ENCODE data around the gene LYZL6. TPM values are rescaled to one million over a fixed set of nuclear protein-coding genes. Genes with fewer than 3 reads are reported as not detected.

LYZL6 gene
- total and polyA plus RNA-seq, 2 of the 8 experiments (the other 6 are each of a cell fraction or from before 2014, with no cell fraction given) = not detected

DNA sequence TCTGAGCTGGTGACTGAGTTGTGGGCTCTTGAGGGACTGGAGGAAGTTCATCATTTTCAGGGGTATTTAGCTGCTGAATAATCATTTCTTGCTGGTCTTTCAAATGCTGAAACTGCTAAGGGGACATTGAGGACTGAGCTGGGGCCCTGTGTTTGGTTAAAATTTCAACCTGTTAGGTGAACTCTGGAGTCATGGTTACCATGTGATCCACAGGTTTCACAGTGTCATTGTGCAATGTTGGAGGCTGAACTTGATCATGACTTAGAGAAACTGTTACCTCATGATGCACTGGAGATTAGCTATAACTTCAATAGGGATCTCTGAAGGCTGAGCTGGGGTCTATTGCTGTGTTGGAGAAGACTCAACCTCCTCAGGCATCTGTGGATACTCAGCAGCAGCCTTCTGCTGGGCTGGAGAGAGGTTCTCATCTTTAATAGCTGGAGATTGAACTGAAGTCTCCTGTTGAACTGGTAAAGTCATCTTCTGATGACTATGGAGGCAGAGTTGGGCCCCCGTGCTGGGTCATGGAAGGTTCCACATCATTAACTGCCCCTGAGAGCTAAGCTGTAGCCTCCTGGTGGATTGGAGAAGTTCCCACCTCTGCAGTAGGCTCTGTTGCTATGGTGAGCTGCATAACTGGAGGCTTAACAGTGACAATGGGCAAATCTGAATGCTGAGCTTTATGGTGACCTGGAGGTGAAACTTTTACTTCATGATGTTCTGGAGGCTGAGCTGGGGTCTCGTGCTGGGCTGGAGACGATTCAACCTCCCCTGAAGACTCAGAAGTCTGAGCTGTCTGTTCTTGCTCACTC lies 28.2 kb downstream of the LYZL6 start (continued):
- TF ChIP-seq RFX5 (IDR thresholded peaks at IDR 0.05; ENCODE audit: borderline replicate concordance, low read depth, low read length) (no peak), TAF1 (IDR thresholded peaks at IDR 0.05; ENCODE audit: low read depth, low read length) (no peak), SIRT6 (IDR thresholded peaks at IDR 0.05; ENCODE audit: low read length) (no peak), GABPA (IDR thresholded peaks at IDR 0.05; ENCODE audit: borderline replicate concordance, insufficient read depth, low read length) (no peak), POLR2A (IDR thresholded peaks at IDR 0.05; ENCODE audit: control extremely low read depth in 1 of 2, low read depth in 2 of 2, low read length in 2 of 2) (no peak), SRF (IDR thresholded peaks at IDR 0.05; ENCODE audit: low read depth, low read length) (no peak), FOSL1 (IDR thresholded peaks at IDR 0.05; ENCODE audit: insufficient read depth, low read depth, low read length) (no peak), SIN3A (conservative IDR thresholded peaks at IDR 0.05 in 1 of 2, IDR thresholded peaks at IDR 0.05 in 1 of 2; ENCODE audit: low read depth in 1 of 2, low read length in 2 of 2) (no peak), PHF8 (conservative IDR thresholded peaks at IDR 0.05; ENCODE audit: low read depth, low read length) (no peak), BRCA1 (IDR thresholded peaks at IDR 0.05; ENCODE audit: low read depth, low read length) (no peak), EP300 (IDR thresholded peaks at IDR 0.05; ENCODE audit: borderline replicate concordance in 1 of 2, low read depth in 2 of 2, low read length in 2 of 2) (no peak)
- TF ChIP-seq, protein P1, sequence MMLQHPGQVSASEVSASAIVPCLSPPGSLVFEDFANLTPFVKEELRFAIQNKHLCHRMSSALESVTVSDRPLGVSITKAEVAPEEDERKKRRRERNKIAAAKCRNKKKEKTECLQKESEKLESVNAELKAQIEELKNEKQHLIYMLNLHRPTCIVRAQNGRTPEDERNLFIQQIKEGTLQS (IDR thresholded peaks at IDR 0.05; ENCODE audit: insufficient read depth, low read depth, low read length) = no peak
